Measurements from ENCODE around the gene ZCCHC8.
A peak's percentile ranks its signal among the peaks of the same experiment; 100 is the strongest.
"Not testable (repeated sequence)": the region's sequence is repeated elsewhere in the genome, so short reads cannot be mapped to it uniquely, and the experiment has no call there.

The ZCCHC8 gene

GRCh38 chr12:122499991-122500684 lies 594 bp downstream of the ZCCHC8 start:
- peak; percentile 83; the same call in 1 of the 2 replicates for TF ChIP-seq ZFX (IDR thresholded peaks at IDR 0.05)
- TF ChIP-seq, protein P1, sequence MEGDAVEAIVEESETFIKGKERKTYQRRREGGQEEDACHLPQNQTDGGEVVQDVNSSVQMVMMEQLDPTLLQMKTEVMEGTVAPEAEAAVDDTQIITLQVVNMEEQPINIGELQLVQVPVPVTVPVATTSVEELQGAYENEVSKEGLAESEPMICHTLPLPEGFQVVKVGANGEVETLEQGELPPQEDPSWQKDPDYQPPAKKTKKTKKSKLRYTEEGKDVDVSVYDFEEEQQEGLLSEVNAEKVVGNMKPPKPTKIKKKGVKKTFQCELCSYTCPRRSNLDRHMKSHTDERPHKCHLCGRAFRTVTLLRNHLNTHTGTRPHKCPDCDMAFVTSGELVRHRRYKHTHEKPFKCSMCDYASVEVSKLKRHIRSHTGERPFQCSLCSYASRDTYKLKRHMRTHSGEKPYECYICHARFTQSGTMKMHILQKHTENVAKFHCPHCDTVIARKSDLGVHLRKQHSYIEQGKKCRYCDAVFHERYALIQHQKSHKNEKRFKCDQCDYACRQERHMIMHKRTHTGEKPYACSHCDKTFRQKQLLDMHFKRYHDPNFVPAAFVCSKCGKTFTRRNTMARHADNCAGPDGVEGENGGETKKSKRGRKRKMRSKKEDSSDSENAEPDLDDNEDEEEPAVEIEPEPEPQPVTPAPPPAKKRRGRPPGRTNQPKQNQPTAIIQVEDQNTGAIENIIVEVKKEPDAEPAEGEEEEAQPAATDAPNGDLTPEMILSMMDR (conservative IDR thresholded peaks at IDR 0.05) = no peak
- H3K27ac ChIP-seq = peak overlapping the region; percentile 98

DNA sequence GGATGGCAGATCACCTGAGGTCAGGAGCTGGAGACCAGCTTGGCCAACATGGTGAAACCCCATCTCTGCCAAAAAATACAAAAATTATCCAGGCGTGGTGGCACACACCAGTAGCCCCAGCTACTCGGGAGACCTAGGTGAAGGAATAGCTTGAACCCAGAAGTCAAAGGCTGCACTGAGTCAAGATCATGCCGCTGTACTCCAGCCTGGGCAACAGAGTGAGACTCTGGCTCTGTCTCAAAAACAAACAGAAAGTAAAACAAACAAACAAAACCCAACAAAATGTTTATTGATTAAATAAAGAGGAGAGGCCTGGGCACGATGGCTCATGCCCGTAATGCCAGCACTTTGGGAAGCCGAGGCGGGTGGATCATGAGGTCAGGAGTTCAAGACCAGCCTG lies 5.5 kb downstream of the ZCCHC8 start:
- no peak overlapping the region for H3K27ac ChIP-seq
- TF ChIP-seq, protein P1 (conservative IDR thresholded peaks at IDR 0.05) = no peak
- no peak for TF ChIP-seq ZFX (IDR thresholded peaks at IDR 0.05)

GRCh38 chr12:122493222-122493621 lies 7.5 kb downstream of the ZCCHC8 start:
- not testable (repeated sequence) for H3K27ac ChIP-seq

DNA sequence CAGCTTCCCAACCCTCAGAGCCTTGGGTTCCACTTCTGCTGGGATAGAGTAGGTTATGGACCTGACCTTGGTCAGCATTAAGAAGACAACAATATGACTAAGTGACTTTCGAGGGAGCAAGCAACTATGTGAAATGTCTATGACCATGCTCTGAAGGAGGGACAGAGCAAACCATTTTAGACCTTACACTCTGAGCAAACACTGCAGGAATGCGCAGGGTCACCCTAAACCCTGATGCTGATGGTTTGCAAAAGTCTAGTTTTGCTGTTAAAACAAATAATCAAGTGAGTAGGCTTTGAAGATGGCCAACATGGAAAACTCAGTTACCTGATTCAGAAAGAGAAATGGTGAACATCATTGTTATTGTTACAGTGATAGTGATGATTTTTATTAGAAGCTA lies 8.7 kb downstream of the ZCCHC8 start:
- no peak for TF ChIP-seq ZFX (IDR thresholded peaks at IDR 0.05)
- TF ChIP-seq, protein P1 (conservative IDR thresholded peaks at IDR 0.05) = no peak
- H3K27ac ChIP-seq = no peak overlapping the region

DNA sequence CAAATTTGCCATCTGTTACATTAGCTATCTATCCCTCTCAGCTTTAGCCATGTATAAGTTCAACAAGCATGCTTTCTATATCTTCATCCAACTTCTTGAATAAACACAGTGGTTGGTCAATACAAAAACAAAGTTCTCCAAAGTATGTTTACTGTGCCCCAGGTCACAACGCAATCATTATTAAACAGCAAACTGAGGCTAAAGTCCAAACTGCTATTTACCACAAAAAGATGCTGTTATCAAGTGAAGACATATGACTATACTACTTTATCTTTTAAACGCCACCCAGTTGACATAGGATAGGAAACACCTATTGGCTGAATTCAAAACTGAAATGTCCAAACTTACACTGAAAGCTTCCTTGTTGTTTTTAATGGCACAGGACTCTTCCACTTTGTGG lies 11.7 kb downstream of the ZCCHC8 start:
- no peak overlapping the region for H3K27ac ChIP-seq
- no peak for TF ChIP-seq ZFX (IDR thresholded peaks at IDR 0.05)
- TF ChIP-seq, protein P1 (conservative IDR thresholded peaks at IDR 0.05) = no peak

GRCh38 chr12:122487807-122488206 lies 12.9 kb downstream of the ZCCHC8 start:
- not testable (repeated sequence) for H3K27ac ChIP-seq

DNA sequence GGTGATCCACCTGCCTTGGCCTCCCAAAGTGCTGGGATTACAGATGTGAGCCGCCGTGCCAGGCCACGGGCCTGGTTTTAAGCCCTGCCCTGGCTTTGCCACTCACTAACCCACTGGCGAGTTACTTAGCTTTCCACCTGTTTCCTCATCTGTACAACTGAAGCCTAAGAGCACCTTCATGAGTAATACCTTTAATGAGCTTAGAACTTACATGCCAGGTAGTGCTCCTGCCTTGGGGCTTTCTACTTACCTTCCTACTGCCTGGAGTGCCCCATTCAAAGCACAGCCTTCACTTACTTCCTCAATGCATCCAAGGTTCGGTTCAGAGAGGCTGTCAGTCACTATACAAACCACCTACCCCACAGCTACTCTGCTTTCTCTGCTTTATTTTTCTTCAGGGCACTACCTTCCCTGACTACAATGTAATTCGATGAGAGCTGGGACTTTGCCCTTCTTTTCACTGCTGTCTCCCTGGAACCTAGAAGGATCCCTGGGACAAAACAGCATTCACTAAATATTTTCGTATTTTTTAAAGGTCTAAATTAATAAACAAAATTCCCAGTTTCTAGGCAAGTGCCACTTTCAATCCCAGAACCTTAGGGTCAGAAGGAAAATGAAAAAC lies 13.8 kb downstream of the ZCCHC8 start:
- TF ChIP-seq ZFX (IDR thresholded peaks at IDR 0.05) = no peak
- TF ChIP-seq, protein P1 (conservative IDR thresholded peaks at IDR 0.05) = no peak
- H3K27ac ChIP-seq = no peak overlapping the region

DNA sequence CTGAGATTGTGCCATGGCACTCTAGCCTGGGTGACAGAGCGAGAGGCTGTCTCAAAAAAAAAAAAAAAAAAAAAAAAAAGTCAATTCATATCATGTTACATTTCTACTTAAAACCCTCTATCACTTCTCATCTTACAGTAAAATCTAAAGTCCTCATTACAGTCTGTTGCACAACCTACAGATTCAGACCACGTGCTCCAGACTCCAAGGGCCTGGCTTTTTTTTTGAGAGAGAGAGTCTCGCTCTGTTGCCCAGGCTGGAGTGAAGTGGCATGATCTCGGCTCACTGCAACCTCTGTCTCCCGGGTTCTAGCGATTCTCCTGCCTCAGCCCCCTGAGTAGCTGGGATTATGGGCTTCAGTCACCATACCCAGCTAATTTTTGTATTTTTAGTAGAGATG lies 14.4 kb downstream of the ZCCHC8 start:
- H3K27ac ChIP-seq = not testable (repeated sequence)

- not testable (repeated sequence) for H3K27ac ChIP-seq
Observed at GRCh38 chr12:122484385-122484784, 16.3 kb downstream of the ZCCHC8 start.
